GM19351 (cell line): ENCODE results near the gene ACRBP.

Experiments
- ATAC-seq: cut with Tn5 transposase; IDR thresholded peaks from one replicate; pipeline ENCODE4 v1.9.1; 2021; ENCODE audit warnings: mild to moderate bottlenecking, moderate library complexity; ENCODE audit not compliant: unreplicated experiment

The ACRBP gene

DNA sequence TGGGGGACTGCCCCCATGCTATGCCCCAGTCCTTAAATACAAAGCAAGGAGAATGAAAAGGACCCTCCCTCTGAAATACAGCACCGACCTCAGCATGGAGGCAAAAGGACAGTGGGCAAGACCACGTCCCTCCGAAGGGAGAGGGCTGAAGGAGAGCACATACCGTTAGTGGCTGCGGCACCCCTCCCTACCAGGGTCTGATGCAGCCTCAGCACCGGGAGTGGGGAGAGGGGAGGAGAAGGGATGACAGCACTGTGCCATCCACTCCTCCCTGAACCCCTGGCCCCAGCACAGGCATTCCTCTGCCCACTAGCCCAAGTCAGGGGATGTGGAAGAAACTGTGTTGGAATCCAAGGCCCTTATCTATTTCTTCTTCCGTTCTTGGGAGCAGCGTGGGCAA is 3.6 kb upstream of the ACRBP start:
- ATAC-seq: no peak

DNA sequence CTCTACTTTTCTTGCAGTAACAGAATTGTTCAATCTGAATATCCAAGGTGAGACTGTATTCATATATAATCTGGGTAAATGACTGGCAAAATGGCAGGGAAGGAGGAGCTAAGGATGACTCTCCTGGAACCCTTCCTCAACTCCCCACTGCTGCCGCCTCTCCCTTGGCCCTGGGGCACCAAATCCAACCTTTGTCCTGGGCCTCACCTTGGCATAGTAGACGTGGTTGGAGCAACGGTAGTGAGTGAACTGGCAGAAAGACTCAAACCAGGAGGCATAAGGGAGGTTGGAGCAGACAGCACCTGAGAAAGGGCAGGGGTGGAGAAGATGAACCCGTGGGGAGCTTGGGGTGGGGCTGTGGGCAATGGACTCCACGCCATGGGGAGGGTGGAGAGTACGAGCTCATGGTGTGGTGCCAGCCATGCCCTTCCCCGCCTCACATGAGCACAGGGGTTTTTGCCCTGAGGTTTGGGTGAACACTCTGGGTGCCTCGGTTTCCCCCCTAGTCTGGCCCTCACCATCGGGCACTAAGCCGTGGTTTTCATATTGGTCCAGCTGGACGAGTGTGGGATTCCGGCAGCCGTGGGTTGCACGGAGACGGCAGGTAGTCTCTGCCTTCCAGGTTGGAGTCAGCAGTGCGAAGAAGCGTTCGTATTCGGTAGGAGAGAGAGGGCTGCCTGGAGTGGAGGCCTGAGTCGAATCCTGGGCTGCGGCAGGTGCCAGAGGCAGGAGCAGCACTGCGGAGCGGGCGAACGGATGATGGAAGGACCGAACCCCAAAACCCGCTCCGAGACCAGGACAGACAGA is 753 bp downstream of the ACRBP start:
- ATAC-seq: no peak

DNA sequence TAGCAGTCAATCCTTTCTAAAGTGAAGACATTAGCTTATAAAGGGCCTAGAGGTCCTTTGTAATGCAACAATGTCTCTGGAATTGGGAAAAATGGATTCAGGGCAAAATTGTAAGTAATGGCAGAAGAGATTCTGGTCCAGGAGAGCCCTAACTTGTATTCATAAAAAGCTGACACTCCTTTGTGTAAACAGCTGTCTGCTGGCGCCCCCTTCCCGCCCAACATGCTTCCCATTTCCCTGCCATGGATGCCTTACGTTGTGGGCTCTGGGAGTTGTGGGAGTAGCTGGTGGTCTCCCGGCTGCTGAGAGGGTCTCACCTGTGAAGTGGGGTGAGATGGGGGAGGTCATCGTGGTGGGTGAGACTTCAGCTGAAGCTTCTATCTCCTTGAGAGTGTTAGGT is 2.3 kb downstream of the ACRBP start:
- ATAC-seq: no peak

DNA sequence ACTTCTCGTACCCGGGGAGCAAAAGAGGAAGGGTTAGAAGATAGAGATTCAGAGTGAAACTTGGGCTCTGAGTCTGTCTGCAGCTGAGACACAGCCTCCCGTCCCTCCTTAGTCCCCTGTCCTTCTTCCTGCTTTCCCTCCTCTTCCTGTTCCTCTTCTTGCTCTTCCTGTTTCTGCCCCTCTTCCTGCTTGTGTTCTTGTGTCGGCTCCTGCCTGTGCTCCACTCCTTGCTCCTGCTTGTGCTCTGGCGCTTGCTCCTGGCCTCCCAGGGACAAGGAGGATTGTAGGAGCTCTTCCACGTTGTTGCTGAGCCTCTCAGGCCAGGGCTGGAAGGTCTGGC is 3.0 kb downstream of the ACRBP start:
- no peak for ATAC-seq

DNA sequence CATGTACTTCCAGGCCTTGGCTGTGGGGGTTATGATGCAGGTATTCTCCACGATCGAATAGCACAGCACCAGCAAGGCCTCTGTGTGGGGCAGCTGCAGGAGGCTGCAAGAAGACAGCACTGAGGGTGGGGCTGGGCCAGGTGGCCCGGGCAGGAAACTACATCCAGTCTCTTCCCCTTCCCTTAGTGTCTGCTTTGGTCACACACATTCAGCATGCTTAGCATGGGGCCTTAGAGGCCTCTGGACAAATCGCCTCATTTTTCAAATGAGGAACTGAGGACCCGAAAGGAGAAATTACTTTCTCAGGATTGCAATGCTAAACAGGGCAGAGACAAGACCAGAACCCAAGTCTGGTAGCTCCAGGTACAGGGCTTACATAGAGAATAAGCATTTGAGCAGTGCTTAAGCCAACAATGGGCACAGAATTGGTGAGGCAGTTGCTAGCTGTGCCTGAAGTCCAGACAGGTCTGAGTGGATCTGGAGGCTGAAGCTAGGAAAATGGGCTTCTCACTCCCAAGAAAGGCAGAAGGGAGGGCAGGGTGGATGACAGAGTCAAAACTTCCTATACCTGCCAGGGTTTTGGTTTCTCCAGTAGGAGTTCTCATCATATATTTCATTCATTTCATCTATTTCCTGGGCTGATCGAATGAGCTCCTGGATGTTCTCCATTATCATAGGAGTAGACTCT is 3.5 kb downstream of the ACRBP start:
- ATAC-seq: no peak

DNA sequence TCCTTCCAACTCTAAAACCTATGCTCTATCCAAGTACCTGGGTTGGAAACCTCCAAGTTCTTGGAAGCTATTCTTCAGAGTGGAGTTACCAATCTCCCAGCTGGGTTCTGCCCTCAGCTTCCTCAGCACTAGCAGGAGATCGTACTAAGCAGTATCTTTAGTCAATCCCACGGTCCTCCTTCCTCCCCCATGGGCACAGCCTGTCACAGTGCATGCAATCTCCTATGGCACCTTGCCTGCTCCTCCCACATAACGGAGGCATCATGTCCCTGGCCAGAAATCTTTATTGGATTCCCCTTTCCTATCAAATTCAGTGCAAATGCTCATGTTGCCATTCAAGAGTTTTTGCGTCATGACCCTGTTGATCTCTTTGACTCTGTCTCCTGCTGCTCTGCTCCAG is 6.1 kb downstream of the ACRBP start:
- no peak for ATAC-seq

DNA sequence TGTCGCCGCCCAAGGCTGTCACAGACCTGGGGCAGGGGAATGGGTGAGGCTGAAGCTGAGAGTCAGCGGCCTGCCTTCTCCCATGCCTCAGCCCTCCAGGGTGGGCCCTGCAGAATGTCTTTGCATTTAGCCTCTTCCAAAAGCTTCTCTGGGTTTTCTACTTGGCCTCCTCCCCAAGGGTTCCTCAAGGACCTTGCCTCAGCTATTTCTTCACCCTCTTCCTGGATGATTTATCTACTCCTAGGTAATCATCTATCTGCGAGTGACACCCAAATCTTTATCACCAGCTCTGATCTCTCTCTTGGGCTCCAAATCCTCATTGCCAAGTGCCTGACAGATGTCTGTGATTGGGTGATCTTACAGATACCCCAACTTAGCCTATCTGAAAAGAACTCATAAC is 6.7 kb downstream of the ACRBP start:
- ATAC-seq: no peak

DNA sequence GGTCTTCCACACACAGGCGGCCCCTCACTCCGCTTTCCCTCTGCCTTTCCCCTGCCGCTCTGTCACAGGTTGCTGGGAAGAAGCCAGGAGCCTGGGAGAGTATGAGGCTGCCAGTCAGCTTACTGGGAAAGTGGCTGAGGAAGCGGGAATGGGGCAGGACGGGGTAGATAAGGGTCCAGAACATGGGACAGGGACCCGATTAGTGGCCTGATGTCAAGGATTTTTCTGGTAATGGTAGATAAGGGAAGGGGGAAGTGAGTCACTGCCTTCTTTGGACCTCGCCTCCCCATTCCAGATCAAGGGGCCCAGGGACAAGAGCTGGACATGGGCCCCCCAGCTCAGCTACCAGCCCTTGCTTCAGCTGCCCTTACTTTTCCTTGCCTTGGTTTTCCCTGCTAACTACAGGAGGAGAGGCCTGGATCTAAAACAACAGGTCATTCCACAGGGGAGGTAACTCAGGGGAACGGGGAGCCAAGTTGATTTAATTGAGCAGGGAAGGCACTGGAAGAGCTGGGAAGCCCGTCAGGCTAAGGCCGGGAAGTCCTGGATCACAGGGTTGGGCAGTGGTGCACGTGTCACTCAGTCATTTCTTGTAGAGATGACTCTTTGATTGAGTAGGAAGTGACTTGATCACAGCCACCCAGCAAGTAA is 8.0 kb downstream of the ACRBP start:
- no peak for ATAC-seq

DNA sequence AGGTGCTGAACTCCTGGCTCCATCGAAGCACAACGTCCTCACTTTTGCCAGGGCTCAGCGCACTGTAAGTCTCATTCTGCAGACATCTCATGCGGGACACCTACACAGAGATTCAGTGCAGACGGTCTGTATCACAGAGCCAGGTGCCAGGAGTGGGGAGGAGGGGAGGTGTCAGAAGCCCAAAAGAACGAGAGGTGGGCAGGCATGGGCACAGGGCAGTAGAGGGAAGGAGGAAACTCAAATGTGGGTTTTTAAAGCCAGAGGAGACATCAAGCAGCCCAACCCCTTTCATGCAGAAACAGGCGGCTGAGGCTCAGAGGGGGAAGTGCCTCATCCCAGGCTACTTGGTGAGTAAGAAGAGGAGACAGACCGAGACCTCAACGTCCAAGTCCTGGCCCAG is 8.9 kb downstream of the ACRBP start:
- no peak for ATAC-seq

DNA sequence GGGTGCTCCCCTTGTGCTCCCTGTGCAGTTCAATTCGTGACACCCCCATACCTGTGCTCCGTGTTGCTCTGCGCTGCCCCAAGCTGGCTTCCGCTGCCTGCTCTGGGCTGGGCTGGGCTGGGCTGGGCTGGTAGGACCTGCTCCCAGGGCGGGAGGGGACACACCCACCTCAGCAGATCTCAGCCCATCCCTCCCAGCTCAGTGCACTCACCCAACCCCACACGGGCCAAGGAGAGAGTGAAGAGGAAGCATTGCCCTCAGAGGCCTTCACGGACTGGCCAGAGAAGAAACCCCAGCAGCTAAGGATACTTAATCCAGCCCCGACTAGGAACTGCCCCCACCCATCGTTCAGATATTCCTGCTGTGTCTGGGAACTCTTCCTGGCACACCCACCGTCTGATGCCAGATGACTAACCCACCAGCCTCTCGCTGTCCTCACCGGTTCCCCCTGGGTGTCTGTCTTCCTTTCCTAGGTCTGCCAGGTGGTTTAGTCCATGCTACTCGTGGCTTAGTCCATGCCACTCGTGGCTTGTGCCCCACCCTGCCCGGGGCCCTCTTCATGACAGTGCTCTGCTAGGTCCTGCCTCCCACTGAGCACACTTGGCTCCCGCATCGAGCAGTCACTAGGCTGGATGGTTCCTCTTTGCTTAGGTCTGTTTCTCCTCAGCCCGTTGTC is 11.2 kb downstream of the ACRBP start, which contains the start of gene LPAR5:
TSS of gene LPAR5 (minus strand) at position 104 of the 676 bp plus-strand sequence. CDS start 14,711 bp downstream, outside the sequence.
- ATAC-seq: peak; percentile 46

DNA sequence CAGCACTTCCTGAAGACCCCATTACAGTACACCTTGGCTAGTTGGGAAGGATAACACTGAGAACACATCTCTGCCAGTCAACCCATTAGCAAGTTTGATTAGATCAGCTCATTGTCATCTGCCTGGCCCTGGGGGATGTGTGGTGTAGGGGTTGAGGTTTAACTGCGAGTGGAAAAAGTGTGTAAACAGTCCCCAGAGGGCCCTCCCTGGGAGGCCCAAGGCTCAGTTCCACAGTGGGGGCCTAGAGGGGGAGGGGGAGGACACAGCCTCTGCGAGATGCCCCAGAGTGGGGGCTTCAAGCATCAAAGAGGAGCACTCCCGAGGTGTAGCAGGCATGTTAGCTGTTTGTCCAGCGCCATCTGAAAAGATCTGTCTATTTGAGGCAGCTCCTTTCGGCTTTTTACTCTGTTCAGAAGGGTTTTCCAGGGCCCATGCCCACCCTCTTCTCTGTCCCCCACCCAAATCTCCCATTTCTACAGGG is 11.8 kb downstream of the ACRBP start:
- ATAC-seq: peak; percentile 48

DNA sequence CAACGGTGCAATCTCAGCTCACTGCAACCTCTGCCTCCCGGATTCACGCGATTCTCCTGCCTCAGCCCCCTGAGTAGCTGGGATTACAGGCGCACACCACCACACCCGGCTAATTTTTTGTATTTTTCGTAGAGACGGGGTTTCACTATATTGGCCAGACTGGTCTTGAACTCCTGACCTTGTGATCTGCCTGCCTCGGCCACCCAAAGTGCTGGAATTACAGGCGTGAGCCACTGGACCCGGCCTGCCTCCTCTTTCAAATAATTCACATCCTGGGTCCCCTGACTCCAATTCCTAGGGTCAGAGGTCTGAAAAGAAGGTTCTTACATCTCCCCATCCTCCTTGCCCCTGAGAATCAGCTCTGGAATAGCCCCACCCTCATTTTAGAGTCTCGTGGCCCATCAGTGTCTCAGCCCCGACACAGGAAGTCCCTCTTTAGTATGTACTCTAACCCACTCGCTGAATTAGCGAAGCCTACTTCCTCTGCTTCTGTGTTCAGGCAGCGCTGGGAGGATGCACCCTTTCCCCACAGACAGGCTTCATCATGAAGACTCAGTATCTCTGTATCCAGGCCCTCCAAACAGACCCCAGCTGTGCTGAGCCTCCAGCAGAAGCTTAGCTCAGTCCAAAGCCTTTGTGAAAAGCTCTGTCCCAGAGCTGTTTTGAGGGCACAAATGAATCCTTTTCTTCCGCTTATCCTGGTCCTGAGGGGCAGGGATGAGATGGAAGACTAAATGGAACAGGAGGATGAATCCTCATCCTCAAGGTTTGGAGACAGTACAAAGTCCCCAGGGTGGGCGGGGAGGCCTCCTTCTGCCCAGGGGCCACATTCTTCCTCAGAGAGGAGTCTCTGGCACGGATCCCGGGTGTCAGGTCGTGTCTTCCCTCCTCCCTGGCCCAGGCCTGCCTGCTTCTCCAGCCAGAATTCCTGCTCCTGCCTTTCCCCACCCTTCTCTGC is 14.9 kb downstream of the ACRBP start:
- peak; percentile 46 for ATAC-seq

DNA sequence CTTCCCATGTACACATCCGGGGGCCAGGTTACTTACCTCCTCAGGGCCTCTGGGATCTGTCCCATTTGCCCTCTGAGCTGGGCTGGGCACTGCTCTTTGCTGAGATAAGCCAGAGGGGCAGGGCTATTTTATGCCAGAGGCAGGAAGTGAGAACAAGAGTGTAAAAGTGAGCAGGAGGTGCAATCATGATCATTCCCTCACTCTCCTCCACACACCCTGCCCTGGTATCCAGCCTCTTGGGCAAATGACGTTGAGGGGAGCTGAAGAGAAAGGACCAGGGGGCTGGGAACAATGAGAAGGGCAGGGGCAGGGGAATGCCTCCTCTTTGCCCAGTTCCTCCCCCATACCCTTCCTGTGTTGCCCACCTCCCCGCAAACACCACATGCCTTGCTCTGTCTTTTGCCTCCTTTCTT is 15.7 kb downstream of the ACRBP start:
- no peak for ATAC-seq

DNA sequence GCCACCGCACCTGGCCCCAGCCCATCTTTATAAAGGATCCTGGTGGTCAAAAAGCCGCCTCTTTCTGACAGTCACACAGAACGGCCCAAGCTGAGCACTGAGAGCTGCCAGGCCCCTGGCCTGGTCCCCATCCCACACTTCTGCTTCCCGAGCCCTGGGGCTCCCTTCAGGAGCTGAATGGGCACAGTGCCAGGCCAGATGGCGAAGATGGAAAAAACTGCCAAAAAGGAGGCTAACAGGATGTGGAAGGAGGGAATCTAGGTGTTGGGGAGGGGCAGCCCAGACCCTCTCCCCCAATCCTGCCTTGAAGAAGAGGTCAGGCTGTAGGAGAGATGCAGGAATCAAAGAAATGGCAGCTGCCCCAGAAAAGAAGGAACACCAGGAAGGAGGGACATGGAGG is 16.5 kb downstream of the ACRBP start:
- ATAC-seq: no peak

DNA sequence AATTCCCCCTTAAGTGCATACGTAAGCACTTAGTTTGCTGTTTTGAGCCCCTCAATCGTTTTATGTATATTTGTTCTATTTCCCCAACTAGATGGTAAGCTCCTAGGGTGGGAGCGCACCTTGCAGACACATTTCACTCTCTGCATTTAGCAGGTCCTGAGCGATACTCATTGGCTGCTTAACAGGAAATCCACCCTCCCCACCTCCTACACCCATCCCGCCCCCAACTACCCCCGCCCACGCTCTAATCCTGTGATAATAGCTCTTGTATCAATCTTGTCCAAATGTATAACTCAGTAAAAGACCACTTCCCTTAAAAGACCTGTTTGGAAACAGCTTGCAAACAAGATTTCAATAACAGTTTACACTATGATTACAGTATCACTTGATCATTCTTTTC is 19.6 kb downstream of the ACRBP start:
- ATAC-seq: no peak

DNA sequence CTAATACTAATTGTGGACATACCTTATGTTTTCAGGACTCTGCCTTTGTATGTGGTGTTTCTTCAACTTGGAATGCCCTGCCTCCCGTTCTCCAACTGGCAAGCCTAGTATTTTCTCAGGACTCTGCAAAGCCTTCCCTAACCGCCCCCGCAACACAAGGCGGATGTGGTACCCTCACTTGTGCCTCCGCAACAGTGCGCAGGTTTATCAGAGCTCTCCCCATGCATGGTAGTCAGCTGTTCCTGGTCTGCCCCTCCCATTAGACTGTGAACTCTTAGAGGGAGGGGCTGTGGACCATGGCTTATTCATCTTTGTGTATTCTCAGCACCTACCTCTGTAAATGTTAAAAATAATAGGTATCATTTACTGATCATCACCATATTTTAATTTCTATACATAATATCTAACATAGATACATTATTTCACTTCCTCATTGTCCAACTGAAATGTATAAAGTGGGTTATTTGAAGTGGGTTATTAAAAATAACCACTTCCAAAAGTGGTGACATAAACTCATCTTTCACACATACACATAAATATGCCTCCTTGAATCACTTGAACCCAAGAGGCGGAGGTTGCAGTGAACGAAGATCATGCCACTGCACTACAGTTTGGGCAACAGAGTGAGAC is 20.5 kb downstream of the ACRBP start:
- no peak for ATAC-seq

DNA sequence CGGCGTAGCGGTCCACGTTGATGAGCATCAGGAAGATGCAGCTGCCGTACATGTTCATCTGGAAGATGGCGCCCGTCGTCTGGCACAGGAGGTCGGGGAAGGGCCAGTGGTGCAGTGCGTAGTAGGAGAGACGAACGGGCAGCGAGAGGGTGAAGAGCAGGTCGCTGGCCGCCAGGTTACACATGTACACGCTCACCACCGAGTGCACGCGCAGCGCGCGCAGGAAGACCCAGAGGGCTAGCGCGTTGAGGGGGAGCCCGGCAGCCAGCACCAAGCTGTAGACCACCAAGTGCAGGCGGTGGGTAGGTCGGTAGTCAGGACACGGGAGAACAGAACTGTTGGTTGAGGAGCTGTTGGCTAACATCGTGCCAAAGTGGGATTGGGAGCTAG is 26.4 kb downstream of the ACRBP start:
- ATAC-seq: no peak

DNA sequence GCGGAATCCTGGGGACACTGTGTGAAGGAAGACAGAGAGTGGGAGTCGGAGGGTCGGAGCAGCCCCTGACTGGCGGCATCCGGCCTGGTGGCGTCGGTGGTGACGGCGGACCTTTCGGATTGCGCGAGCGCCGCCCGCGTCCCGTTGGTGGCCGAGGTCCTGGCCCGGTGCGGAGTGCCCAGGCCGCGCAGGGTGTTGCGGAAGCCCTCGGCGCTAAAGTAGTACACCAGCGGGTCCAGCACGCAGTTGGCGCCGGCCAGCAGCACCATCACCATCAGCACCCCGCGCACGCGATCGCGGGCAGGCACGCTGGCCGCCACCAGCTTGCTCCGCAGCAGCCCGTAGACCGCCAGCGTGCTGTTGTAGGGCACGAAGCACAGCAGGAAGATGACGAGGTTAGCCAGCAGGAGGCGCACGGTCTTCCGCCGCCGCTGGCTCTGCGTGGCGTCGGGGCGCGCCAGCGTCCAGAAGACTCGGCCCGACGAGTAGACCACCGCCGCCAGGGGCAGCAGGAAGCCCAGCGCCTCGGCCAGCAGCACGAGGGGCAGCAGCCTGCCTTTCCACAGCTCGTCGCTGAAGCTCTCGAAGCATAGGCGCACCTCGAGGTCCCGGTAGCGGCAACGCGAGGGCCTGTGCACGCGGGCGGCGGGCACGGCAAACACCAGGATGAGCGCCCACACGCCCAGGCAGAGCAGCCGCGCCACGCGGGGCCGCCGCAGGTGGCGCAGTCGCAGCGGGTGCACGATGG is 26.9 kb downstream of the ACRBP start:
- ATAC-seq: no peak
